Fibroblast of the aortic adventitia (primary cell): ENCODE measurements around the gene DHX15. TPM values are rescaled to one million over a fixed set of nuclear protein-coding genes. Genes with fewer than 3 reads are reported as not detected.

ENCODE experiments used
- DNase-seq: peaks from one replicate; pipeline ENCODE4 v3.0.0-alpha.2; 2010; ENCODE audit warnings: low read depth
- H3K4me3 ChIP-seq: 2 replicates; pipeline ENCODE4 v1.5.1; 2011; ENCODE audit warnings: low read depth, mild to moderate bottlenecking, control low read depth, low read length, moderate library complexity
- total RNA-seq: library from RNA; depleted of rRNA; stranded (reverse); fragments of >200 nt; gene quantifications from 2 replicates; pipeline ENCODE4 v1.2.3, GENCODE V29; 2012; ENCODE audit warnings: low replicate concordance
- TF ChIP-seq, protein P1 (sequence below): IDR thresholded peaks from 2 replicates; pipeline ENCODE4 v1.5.1; 2011; ENCODE audit warnings: mild to moderate bottlenecking, low read length, control low read depth, inconsistent platforms; ENCODE audit not compliant: insufficient read depth

The DHX15 gene
- total RNA-seq, 1 donor, result 165 TPM

DNA sequence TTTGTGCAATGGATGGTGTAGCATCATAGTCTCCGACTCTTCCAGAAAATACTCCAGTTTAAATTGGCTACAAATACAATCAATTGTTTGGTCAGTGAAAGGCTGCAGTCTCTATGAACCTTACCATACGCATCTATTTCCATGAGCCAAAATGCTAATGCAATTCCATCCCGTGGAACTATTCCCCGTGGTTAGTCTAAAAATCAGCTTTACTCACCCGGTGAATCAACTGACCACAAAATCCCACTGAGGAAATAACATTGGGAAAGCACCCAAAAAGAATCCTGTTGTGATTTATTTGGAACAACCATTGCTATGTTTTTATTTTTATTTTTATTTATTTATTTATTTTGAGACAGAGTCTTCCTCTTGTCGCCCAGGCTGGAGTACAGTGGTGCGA is 87.1 kb downstream of the DHX15 start:
- DNase-seq, result no peak
- TF ChIP-seq, protein P1, sequence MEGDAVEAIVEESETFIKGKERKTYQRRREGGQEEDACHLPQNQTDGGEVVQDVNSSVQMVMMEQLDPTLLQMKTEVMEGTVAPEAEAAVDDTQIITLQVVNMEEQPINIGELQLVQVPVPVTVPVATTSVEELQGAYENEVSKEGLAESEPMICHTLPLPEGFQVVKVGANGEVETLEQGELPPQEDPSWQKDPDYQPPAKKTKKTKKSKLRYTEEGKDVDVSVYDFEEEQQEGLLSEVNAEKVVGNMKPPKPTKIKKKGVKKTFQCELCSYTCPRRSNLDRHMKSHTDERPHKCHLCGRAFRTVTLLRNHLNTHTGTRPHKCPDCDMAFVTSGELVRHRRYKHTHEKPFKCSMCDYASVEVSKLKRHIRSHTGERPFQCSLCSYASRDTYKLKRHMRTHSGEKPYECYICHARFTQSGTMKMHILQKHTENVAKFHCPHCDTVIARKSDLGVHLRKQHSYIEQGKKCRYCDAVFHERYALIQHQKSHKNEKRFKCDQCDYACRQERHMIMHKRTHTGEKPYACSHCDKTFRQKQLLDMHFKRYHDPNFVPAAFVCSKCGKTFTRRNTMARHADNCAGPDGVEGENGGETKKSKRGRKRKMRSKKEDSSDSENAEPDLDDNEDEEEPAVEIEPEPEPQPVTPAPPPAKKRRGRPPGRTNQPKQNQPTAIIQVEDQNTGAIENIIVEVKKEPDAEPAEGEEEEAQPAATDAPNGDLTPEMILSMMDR, result no peak
- H3K4me3 ChIP-seq, result no peak overlapping the region

- H3K4me3 ChIP-seq, result no peak overlapping the region
- DNase-seq, result no peak
- TF ChIP-seq, protein P1, result no peak
Measured at GRCh38 chr4:24496597-24496996, 87.8 kb downstream of the DHX15 start.

GRCh38 chr4:24495388-24495787 is 89.0 kb downstream of the DHX15 start:
- DNase-seq, result no peak
- TF ChIP-seq, protein P1, result no peak
- no peak overlapping the region for H3K4me3 ChIP-seq

- TF ChIP-seq, protein P1, result no peak
- no peak overlapping the region for H3K4me3 ChIP-seq
- peak; percentile 53 for DNase-seq
Measured at GRCh38 chr4:24489870-24490269, 94.5 kb downstream of the DHX15 start.

DNA sequence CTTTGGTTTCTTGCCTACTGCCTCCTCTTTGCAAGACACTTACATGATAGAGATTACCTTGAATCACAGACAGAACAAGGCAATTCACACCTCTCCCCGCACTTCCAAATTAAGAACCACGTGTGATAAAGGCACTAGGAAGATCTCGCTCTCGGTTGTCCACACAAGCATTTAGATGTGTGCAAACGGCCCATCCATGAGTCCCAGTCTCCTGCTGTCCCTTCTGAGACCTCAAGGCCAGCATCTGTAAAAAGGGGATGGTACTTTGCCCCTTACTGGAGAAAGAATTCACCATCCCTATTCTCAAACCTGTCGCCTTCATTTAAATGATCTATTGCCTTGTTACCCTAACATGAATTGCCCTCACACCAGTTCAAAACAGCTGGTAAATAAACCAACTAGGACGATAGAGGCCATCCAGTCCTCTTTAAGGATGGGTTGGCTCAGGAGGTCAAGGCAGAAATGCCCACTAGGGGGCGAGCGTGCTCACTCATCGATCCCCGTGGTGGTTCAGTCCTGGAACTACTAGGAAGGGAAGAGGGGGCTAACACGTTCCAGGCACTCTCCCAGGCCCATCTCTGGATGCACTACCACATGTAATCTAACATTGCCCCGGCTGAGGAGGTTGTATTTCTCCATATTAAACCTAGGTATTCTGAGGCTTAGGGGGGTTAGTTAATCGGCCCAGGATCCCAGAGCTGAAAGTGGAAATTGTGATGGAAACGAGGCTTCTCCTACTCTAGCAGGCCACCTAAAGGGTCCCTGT is 95.8 kb downstream of the DHX15 start:
- H3K4me3 ChIP-seq, result no peak overlapping the region
- DNase-seq, result peak; percentile 74
- TF ChIP-seq, protein P1, result peak; percentile 79

DNA sequence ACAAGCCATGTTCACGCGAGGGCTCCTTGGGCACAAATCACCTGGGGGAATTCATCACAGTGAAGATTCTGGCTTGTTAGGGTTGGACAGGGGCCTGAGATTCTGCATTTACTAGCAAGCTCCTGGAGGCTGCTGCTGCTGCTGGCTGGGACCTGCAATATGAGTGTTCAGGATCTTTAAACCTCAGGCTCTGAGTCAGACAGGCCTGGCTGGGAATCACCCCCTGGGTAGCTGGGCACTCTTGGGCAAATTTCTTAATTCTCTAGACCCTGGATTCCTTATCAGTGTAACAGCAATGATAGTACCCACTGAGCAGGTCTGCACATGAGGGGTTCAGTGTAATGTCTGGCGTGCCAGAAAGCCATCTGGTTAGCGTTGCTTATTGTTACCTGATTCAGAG is 101.5 kb downstream of the DHX15 start:
- TF ChIP-seq, protein P1, result no peak
- no peak for DNase-seq
- H3K4me3 ChIP-seq, result no peak overlapping the region

- peak; percentile 80 for DNase-seq
- TF ChIP-seq, protein P1, result no peak
- H3K4me3 ChIP-seq, result no peak overlapping the region
Measured at GRCh38 chr4:24477919-24478318, 106.4 kb downstream of the DHX15 start.
